HepG2 (cell line): ENCODE data around the gene SPNS2. TPM values are rescaled to one million over a fixed set of nuclear protein-coding genes. Genes with fewer than 3 reads are reported as not detected.

Experiments
- DMAP1 ChIP-seq: IDR thresholded peaks from 2 replicates; pipeline ENCODE4 v1.6.1; 2016
- HMGXB3 ChIP-seq: sonication (generic); formaldehyde crosslinking; IDR thresholded peaks from 2 replicates; pipeline ENCODE4 v1.4.0; 2020; ENCODE audit warnings: missing genetic modification reagents, borderline replicate concordance
- HNRNPH1 ChIP-seq: fragments of 200-400 bp; formaldehyde crosslinking; optimal IDR thresholded peaks from 2 replicates; pipeline ENCODE3; 2017; ENCODE audit warnings: mild to moderate bottlenecking, low read depth, low read length
- MEF2D ChIP-seq: sonication (generic); formaldehyde crosslinking; IDR thresholded peaks from 2 replicates; pipeline ENCODE4 v1.5.1; 2020; ENCODE audit warnings: mild to moderate bottlenecking, missing genetic modification reagents
- PHF20 ChIP-seq: sonication (generic); formaldehyde crosslinking; IDR thresholded peaks from 2 replicates; pipeline ENCODE4 v1.5.0; 2020; ENCODE audit warnings: mild to moderate bottlenecking, missing genetic modification reagents
- REST ChIP-seq, 2 experiments: IDR thresholded peaks; 2 replicates each; pipeline ENCODE4 v1.6.1; 2011 to 2012; ENCODE audit warnings: low read length in 2 of 2, borderline replicate concordance in 1 of 2, low read depth in 1 of 2, mild to moderate bottlenecking in 1 of 2, moderate library complexity in 1 of 2
- SIN3B ChIP-seq: fragments of 150-350 bp; IDR thresholded peaks from 2 replicates; pipeline ENCODE4 v1.6.1; 2014; ENCODE audit warnings: low read length
- SOX13 ChIP-seq, 3 experiments: fragments of 450-650 bp in 1 of 3; sonication (generic) in 1 of 3; formaldehyde crosslinking in 1 of 3; IDR thresholded peaks in 2 of 3; conservative IDR thresholded peaks in 1 of 3; 2 replicates each; pipeline versions ENCODE4 v1.5.0 to v1.6.1; 2016 to 2020; ENCODE audit warnings: antibody characterized with exemption in 1 of 3, mild to moderate bottlenecking in 1 of 3, missing compliant biosample characterization in 1 of 3, missing genetic modification reagents in 1 of 3, moderate library complexity in 1 of 3
- TBL1XR1 ChIP-seq: fragments of 150-350 bp; IDR thresholded peaks from 2 replicates; pipeline ENCODE4 v1.6.1; 2014; ENCODE audit warnings: borderline replicate concordance, low read length; ENCODE audit not compliant: partially characterized antibody
- U2AF1 ChIP-seq: fragments of 200-400 bp; formaldehyde crosslinking; optimal IDR thresholded peaks from 2 replicates; pipeline ENCODE3; 2017; ENCODE audit warnings: mild to moderate bottlenecking, low read depth, low read length
- ZNF3 ChIP-seq: IDR thresholded peaks from 2 replicates; pipeline ENCODE4 v1.7.0; 2017; ENCODE audit warnings: inconsistent platforms
- ZNF317 ChIP-seq: sonication (generic); formaldehyde crosslinking; IDR thresholded peaks from 2 replicates; pipeline ENCODE4 v1.5.0; 2020; ENCODE audit warnings: mild to moderate bottlenecking, missing genetic modification reagents
- ZNF788 ChIP-seq: sonication (generic); formaldehyde crosslinking; IDR thresholded peaks from 2 replicates; pipeline ENCODE4 v1.5.0; 2020; ENCODE audit warnings: mild to moderate bottlenecking, missing genetic modification reagents, borderline replicate concordance
- ZSCAN20 ChIP-seq: sonication (generic); formaldehyde crosslinking; IDR thresholded peaks from 2 replicates; pipeline ENCODE4 v1.4.0; 2020; ENCODE audit warnings: missing genetic modification reagents, mild to moderate bottlenecking, borderline replicate concordance
- polyA plus RNA-seq, 8 experiments: library from polyadenylated mRNA; depleted of rRNA in 3 of 8; stranded (reverse) in 7 of 8; unstranded in 1 of 8; fragments of >200 nt; fragmentation: Illumina TruSeq in 4 of 8; extraction: Trizol in 4 of 8; gene quantifications; 2 replicates each; pipeline versions ENCODE4 v1.2.1 to v1.2.3, GENCODE V29; 2011 to 2016; ENCODE audit warnings: low read depth in 4 of 8, missing spikeins in 1 of 8, mixed read lengths in 1 of 8; ENCODE audit not compliant: insufficient read depth in 1 of 8
- total RNA-seq, 5 experiments: library from RNA; depleted of rRNA; stranded (reverse); fragments of >200 nt; fragmentation: Illumina TruSeq; extraction: Trizol; gene quantifications; 2 replicates each; pipeline ENCODE4 v1.2.3, GENCODE V29; 2016; ENCODE audit warnings: low read depth in 1 of 5
- TF ChIP-seq, protein P1 (sequence below): sonication (generic); formaldehyde crosslinking; IDR thresholded peaks from 2 replicates; pipeline ENCODE4 v1.5.1; 2020; ENCODE audit warnings: missing genetic modification reagents, mild to moderate bottlenecking, borderline replicate concordance

The SPNS2 gene
- total and polyA plus RNA-seq, 2 of the 13 experiments (the other 11 are each of a cell fraction or from before 2014, with no cell fraction given): 0.01 TPM; not detected in 1

DNA sequence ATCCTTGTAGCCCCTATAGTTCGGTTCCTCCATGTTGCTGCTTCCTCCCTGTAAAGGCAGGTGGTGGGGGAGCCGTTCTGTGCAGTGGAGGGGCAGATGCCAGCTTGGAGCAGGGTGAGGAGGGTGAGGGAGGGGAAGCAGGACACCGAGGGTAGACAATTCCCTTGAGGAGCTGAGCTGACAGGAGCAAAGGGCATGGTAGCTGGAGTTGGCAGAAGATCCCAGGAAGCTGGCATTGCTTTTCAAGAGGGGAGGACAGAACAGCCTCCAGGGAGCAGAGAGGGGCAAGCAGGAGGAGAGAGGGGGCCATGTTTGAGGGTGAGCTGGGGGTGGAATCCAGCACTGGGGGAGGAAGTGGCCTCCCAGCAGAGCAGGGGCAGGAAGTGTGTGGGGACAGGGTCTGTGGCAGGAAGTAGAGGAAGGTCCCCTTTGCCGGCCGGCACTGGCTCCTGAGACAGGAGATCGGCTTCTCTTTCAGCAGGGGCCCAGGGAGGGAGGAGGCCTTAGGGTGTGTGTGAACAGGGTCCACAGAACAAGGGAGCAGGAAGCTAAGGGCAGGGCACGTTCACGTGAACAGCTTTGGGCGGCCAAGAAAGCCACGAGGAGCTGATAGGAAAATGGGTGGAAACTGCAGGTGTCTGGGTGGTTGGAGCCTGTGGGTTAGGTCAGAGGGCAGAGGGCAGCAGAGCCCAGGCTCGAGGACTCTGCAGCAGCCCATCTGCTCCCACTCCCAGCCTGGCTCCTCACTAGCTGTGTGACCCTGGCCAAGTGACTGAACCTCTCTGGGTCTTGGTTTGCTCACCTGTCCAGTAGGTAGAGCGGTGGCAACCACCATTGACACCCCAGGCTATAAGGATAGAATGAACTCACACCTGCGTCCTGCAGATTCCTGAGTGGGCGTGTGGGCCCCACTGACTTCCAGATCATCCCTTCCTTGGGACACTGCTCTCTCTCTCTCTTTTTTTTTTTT lies 17.5 kb upstream of the SPNS2 start (continued):
- TF ChIP-seq PHF20 (CRISPR knock-in tag): peak; percentile 57; the same call in 1 of the 2 replicates
- TF ChIP-seq, protein P1, sequence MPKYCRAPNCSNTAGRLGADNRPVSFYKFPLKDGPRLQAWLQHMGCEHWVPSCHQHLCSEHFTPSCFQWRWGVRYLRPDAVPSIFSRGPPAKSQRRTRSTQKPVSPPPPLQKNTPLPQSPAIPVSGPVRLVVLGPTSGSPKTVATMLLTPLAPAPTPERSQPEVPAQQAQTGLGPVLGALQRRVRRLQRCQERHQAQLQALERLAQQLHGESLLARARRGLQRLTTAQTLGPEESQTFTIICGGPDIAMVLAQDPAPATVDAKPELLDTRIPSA: no peak
- no peak for TF ChIP-seq SOX13 (IDR thresholded peaks at IDR 0.05)
- no peak for TF ChIP-seq SOX13 (CRISPR knock-in tag; conservative IDR thresholded peaks at IDR 0.05 in 1 of 2, IDR thresholded peaks at IDR 0.05 in 1 of 2)
- TF ChIP-seq REST (IDR thresholded peaks at IDR 0.05; ENCODE audit: borderline replicate concordance in 1 of 2, low read depth in 1 of 2, low read length in 2 of 2): no peak
- no peak for TF ChIP-seq HMGXB3
- TF ChIP-seq HNRNPH1: no peak
- TF ChIP-seq ZNF788 (CRISPR knock-in tag): peak; percentile 50; the same call in 1 of the 2 replicates
- TF ChIP-seq DMAP1: no peak
- TF ChIP-seq MEF2D (CRISPR knock-in tag): 0 out of 2 replicates have a peak, but pooled peaks have one; percentile 51
- no peak for TF ChIP-seq TBL1XR1
- 0 out of 2 replicates have a peak, but pooled peaks have one; percentile 33 for TF ChIP-seq ZNF317
- TF ChIP-seq ZSCAN20 (CRISPR knock-in tag): no peak
- TF ChIP-seq ZNF3 (CRISPR knock-in tag): no peak
- TF ChIP-seq U2AF1: no peak
- no peak for TF ChIP-seq SIN3B
